ENCODE measurements around the gene TEX12. TPM values are rescaled to one million over a fixed set of nuclear protein-coding genes. Genes with fewer than 3 reads are reported as not detected.

Gene TEX12
- total and polyA plus RNA-seq, 9 of the 15 experiments (the other 6 are each of a cell fraction or from before 2014, with no cell fraction given), result 0.10 to 2.3 (median 0.67) TPM; not detected in 1

- no peaks in the 10 kb centered on the region for H4K20me1 ChIP-seq (replicated peaks; ENCODE audit: control insufficient read depth, insufficient read depth, low read length)
- H3K36me3 ChIP-seq (ENCODE audit: control insufficient read depth, insufficient read depth, low read length), result no peaks in the 10 kb centered on the region
- ChIA-PET CTCF (ENCODE audit: low intra/inter-chr PET ratio) (no interaction called here), POLR2A (interaction anchor here (0.6 kb wide), 2 partner anchors 11 to 125 kb away, joined by 3 to 4 read pairs; no protein-coding TSS in a partner anchor)
- no peaks in the 10 kb centered on the region for H3K9me3 ChIP-seq (replicated peaks; ENCODE audit: control insufficient read depth, insufficient read depth, low read depth, low read length)
- H3K9ac ChIP-seq (ENCODE audit: insufficient read depth in 1 of 2, low read depth in 2 of 2, low read length in 2 of 2), result no peak overlapping the region
- BruUV-seq (replicated peaks), result no TSS peak
- H3K9me1 ChIP-seq (ENCODE audit: control insufficient read depth, insufficient read depth, low read length), result no peaks in the 10 kb centered on the region
- TF ChIP-seq BCOR (IDR thresholded peaks at IDR 0.05) (0 out of 2 replicates have a peak, but pooled peaks have one; percentile 13), CBFA2T3 (IDR thresholded peaks at IDR 0.05) (peak; percentile 25; the same call in 1 of the 2 replicates), ZBTB8A (IDR thresholded peaks at IDR 0.05; ENCODE audit: partially characterized antibody) (no peak), KDM1A (IDR thresholded peaks at IDR 0.05) (peak; percentile 23 to 49; a peak in 1 of 4 replicates), POLR3G (IDR thresholded peaks at IDR 0.05; ENCODE audit: extremely low read depth, insufficient read length, insufficient replicate concordance) (no peak), CUX1 (CRISPR knock-in tag; IDR thresholded peaks at IDR 0.05) (no peak), ZNF512 (tag; IDR thresholded peaks at IDR 0.05) (no peak)
- H3K4me1 ChIP-seq (replicated peaks in 1 of 2; ENCODE audit: control insufficient read depth in 2 of 2, insufficient read depth in 2 of 2, low read length in 2 of 2), result no peaks in the 10 kb centered on the region
- no peak overlapping the region for H3K4me3 ChIP-seq
- H3K79me2 ChIP-seq (ENCODE audit: control insufficient read depth, insufficient read depth, low read length), result no peaks in the 10 kb centered on the region
- WGBS (ENCODE audit: insufficient coverage, low coverage, missing lambda C conversion rate), result 43% methylated on average over 2 of the region's 2 CpGs
- H3K4me2 ChIP-seq (ENCODE audit: insufficient read depth, low read length), result no peak overlapping the region
- in situ Hi-C loops (cut with MboI), result no loop called here
- FAIRE-seq, result no peak
- H3K27me3 ChIP-seq (ENCODE audit: control insufficient read depth in 2 of 2, insufficient read depth in 2 of 2, low read length in 2 of 2), result no peaks in the 10 kb centered on the region
- no peak for ATAC-seq
- no peak for DNase-seq (ENCODE audit: extremely low read depth in 1 of 4, low spot score in 3 of 4)
- intact Hi-C loops (cut with micrococcal nuclease), result no loop called here
- no peak overlapping the region for H3K27ac ChIP-seq (ENCODE audit: extremely low read depth, low read depth, low read length)
- H2AFZ ChIP-seq (ENCODE audit: low read depth, low read length), result no peak overlapping the region
Measured at GRCh38 chr11:112127056-112127455, 40.1 kb upstream of the TEX12 start.

Data from K562 (cell line).